CD4-positive, alpha-beta T cell treated with Interleukin-1 beta for 1 hour (primary cell): ENCODE results near the gene SGPP1.
"Not testable (repeated sequence)": the region's sequence is repeated elsewhere in the genome, so short reads cannot be mapped to it uniquely, and the experiment has no call there.

Experiments used
- DNase-seq, 2 donors: peaks; one replicate each; pipeline ENCODE4 v3.0.0-alpha.2; 2020 to 2022

The SGPP1 gene

GRCh38 chr14:63725786-63726460 lies 1.9 kb downstream of the SGPP1 start:
- no peak for DNase-seq

GRCh38 chr14:63717702-63718101 lies 10.2 kb downstream of the SGPP1 start:
- DNase-seq = no peak

GRCh38 chr14:63715360-63715759 lies 12.5 kb downstream of the SGPP1 start:
- DNase-seq = no peak

- no peak for DNase-seq
Measured at GRCh38 chr14:63713764-63714163, 14.1 kb downstream of the SGPP1 start.

DNA sequence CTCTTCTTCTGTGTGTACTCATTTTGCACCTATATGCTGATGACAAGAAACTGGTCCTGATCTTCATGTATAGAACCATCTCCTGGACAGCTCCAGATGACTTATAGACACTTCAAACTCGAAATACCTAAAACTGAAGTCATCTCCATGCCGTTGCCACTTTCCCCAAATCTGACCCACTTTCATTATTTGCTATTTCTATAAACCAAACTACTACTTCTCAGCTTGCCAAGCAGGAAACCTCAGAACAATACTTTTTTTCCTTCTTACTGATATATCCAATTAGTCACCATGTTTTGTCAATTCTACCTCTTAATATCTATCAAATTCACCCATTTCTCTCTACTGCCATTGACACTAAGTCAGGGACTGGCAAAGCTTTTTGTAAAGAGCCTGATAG lies 14.8 kb downstream of the SGPP1 start:
- no peak for DNase-seq

DNA sequence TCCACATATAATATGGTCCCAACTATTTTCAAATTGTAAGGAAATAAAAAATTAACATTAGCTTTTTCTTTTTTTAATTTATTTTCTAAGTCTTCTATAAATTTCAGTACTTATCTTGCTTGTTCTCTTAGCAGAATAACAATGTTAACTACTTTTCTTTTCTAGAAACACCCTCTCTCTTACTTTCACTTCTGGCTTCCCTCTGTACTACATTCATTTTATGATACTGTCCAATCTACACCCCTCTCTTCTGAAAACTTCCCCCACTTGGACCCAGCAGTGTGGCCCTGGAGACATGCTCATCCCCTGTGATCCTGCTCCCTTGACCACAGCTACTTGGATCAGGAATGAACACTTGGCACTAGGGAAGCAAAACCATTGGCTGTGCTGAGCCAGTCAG lies 15.7 kb downstream of the SGPP1 start:
- no peak for DNase-seq

- no peak for DNase-seq
Measured at GRCh38 chr14:63710497-63710896, 17.4 kb downstream of the SGPP1 start.

GRCh38 chr14:63709589-63709988 lies 18.3 kb downstream of the SGPP1 start:
- no peak for DNase-seq

DNA sequence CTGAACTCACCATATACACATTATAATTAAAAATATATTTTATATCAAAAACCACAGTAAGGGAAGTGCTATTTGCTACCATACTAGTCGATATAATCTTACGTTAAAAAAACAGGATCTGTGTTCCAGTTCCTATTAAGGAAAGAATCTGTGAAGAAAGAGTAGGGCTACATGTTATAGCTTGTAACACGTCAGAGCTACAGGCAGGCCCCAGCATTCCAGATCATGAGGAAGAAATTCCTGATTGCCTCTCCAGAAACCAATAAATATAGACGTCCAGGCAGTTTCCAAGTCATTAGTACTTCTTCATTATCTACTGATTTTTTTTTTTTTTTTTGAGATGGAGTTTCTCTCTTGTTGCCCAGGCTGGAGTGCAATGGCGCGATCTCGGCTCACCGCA lies 20.6 kb downstream of the SGPP1 start:
- DNase-seq = no peak

- DNase-seq = no peak
Measured at GRCh38 chr14:63705561-63706070, 22.2 kb downstream of the SGPP1 start.

GRCh38 chr14:63702530-63702929 lies 25.3 kb downstream of the SGPP1 start:
- not testable (repeated sequence) for DNase-seq

GRCh38 chr14:63701606-63702299 lies 26.1 kb downstream of the SGPP1 start:
- DNase-seq = no peak

DNA sequence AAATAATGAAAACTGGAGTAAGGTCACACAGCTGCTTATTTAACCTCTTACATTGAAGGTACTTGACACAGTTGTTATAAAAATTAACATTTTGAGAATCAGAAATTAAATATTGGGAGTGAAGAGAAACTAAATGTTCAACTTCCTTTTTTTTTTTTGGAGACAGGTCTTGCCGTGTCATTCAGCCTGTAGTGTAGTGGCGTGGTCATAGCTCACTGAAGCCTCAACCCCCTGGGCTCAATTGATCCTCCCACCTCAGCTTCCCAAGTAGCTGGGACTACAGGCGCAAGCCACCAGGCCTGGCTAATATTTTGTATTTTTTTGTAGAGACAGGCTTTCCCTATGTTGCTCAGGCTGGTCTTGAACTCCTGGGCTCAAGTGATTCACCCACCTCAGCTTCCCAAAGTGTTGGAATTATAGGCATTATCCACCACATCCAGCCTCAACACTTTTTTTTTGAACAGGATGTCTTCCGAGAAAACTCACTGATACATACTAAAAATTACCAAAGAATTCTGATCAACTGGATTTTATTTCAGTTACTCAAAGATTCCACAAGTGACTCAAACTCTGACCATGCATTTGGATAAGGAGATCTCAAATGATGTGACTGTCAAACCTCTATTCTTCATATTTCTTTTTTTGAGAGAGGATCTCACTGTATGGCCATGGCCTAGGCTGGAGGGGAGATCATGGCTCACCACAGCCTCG lies 35.4 kb downstream of the SGPP1 start:
- DNase-seq = no peak

- DNase-seq = no peak
Measured at GRCh38 chr14:63689132-63689531, 38.7 kb downstream of the SGPP1 start.

- no peak for DNase-seq
Measured at GRCh38 chr14:63686926-63687325, 40.9 kb downstream of the SGPP1 start.

GRCh38 chr14:63685401-63685800 lies 42.5 kb downstream of the SGPP1 start:
- DNase-seq = no peak

- DNase-seq = no peak
Measured at GRCh38 chr14:63682727-63683593, 44.9 kb downstream of the SGPP1 start.

- no peak for DNase-seq
Measured at GRCh38 chr14:63678536-63678935, 49.3 kb downstream of the SGPP1 start.

DNA sequence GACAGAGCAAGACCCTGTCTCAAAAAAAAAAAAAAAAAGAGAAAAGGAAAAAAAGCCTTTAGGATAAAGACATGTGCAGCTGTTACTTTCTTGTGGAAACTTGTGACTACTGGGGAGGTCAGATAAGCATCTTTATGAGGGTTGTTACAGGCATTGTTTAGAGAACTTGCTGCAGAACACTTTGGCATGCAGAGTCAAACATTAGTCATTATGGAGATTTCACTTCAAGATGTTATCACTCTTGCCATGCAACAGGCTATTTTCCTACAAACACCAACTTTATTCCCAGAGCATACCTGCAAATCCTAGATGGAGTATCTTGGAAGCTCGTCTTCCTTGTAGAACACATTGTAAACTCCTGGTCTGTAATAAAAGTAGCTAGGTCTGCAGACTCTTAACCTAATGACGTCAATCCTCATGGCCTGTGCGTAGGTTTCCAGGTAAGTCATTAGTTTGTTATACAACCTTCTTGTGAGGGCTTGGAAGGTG lies 49.9 kb downstream of the SGPP1 start:
- no peak for DNase-seq

DNA sequence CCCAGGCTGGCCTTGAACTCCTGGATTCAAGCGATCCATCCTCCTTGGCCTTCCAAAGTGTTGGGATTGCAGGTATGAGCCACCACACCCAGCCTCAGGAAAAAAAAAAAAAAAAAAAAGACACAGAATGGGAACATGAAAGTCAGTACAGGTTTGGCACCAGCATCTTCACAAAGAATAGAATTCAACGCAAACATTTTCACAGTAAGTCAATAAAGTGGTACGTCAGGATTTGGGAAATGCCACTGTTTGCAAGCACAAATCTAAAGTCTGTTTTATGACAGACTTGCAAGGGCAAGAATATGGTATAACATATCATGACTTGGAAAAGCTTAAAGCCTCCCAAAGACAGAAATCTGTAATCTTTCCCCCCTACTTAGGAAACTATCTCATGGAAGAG lies 51.2 kb downstream of the SGPP1 start:
- no peak for DNase-seq

GRCh38 chr14:63673886-63674497 lies 53.9 kb downstream of the SGPP1 start:
- DNase-seq = no peak

GRCh38 chr14:63673255-63673654 lies 54.6 kb downstream of the SGPP1 start:
- no peak for DNase-seq
